ENCODE data around the gene DVL1. TPM values are rescaled to one million over a fixed set of nuclear protein-coding genes. Genes with fewer than 3 reads are reported as not detected.

Gene DVL1
- total and polyA plus RNA-seq, 9 of the 15 experiments (the other 6 are each of a cell fraction or from before 2014, with no cell fraction given), result 0.62 to 135 (median 24.3) TPM

- TF ChIP-seq REST (IDR thresholded peaks at IDR 0.05; ENCODE audit: borderline replicate concordance) (peak; percentile 26; the same call in 1 of the 2 replicates), REST (CRISPR knock-in tag; IDR thresholded peaks at IDR 0.05; ENCODE audit: low read depth) (peak; percentile 86), DMBX1 (CRISPR knock-in tag; IDR thresholded peaks at IDR 0.05; ENCODE audit: borderline replicate concordance) (peak; percentile 60; the same call in 1 of the 2 replicates), CBX1 (IDR thresholded peaks at IDR 0.05; ENCODE audit: low read depth) (no peak), FOXP1 (CRISPR knock-in tag; IDR thresholded peaks at IDR 0.05) (no peak), CREB3 (tag; conservative IDR thresholded peaks at IDR 0.05; ENCODE audit: low read depth) (no peak), RERE (CRISPR knock-in tag; IDR thresholded peaks at IDR 0.05; ENCODE audit: borderline replicate concordance) (no peak), KDM2B (CRISPR knock-in tag; IDR thresholded peaks at IDR 0.05) (no peak; the same call in 1 of the 2 replicates), NFATC3 (IDR thresholded peaks at IDR 0.05) (no peak), ETV1 (tag; conservative IDR thresholded peaks at IDR 0.05; ENCODE audit: low read depth) (peak; percentile 27; the same call in 1 of the 2 replicates), TAL1 (IDR thresholded peaks at IDR 0.05) (no peak), RHOXF2B (CRISPR knock-in tag; conservative IDR thresholded peaks at IDR 0.05) (no peak), ZNF76 (CRISPR knock-in tag; IDR thresholded peaks at IDR 0.05; ENCODE audit: borderline replicate concordance) (peak; percentile 68; the same call in 1 of the 2 replicates)
Measured at GRCh38 chr1:1349256-1350012, at the start of gene DVL1 (continued).
